GM10847 (cell line): ENCODE results near the gene VPS18.
A peak's percentile ranks its signal among the peaks of the same experiment; 100 is the strongest.

Experiments
- POLR2A ChIP-seq: IDR thresholded peaks from 2 replicates; pipeline ENCODE4 v1.6.1; 2011; ENCODE audit not compliant: insufficient read length; ENCODE audit errors: extremely low read depth

Gene VPS18, protein sequence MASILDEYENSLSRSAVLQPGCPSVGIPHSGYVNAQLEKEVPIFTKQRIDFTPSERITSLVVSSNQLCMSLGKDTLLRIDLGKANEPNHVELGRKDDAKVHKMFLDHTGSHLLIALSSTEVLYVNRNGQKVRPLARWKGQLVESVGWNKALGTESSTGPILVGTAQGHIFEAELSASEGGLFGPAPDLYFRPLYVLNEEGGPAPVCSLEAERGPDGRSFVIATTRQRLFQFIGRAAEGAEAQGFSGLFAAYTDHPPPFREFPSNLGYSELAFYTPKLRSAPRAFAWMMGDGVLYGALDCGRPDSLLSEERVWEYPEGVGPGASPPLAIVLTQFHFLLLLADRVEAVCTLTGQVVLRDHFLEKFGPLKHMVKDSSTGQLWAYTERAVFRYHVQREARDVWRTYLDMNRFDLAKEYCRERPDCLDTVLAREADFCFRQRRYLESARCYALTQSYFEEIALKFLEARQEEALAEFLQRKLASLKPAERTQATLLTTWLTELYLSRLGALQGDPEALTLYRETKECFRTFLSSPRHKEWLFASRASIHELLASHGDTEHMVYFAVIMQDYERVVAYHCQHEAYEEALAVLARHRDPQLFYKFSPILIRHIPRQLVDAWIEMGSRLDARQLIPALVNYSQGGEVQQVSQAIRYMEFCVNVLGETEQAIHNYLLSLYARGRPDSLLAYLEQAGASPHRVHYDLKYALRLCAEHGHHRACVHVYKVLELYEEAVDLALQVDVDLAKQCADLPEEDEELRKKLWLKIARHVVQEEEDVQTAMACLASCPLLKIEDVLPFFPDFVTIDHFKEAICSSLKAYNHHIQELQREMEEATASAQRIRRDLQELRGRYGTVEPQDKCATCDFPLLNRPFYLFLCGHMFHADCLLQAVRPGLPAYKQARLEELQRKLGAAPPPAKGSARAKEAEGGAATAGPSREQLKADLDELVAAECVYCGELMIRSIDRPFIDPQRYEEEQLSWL

GRCh38 chr15:40893733-40894680 is at the start of gene VPS18:
Gene VPS18 (plus strand): TSS chr15:40894450. CDS start chr15:40894769, 319 bp downstream.
- TF ChIP-seq POLR2A = peak; percentile 54

DNA sequence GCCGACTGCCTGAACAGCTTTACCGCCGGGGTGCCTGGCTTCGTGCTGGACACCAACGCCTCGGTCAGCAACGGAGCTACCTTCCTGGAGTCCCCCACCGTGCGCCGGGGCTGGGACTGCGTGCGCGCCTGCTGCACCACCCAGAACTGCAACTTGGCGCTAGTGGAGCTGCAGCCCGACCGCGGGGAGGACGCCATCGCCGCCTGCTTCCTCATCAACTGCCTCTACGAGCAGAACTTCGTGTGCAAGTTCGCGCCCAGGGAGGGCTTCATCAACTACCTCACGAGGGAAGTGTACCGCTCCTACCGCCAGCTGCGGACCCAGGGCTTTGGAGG is 49.6 kb upstream of the VPS18 start:
- TF ChIP-seq POLR2A = no peak

- TF ChIP-seq POLR2A = no peak
Observed at GRCh38 chr15:40845036-40845435, 49.2 kb upstream of the VPS18 start.

DNA sequence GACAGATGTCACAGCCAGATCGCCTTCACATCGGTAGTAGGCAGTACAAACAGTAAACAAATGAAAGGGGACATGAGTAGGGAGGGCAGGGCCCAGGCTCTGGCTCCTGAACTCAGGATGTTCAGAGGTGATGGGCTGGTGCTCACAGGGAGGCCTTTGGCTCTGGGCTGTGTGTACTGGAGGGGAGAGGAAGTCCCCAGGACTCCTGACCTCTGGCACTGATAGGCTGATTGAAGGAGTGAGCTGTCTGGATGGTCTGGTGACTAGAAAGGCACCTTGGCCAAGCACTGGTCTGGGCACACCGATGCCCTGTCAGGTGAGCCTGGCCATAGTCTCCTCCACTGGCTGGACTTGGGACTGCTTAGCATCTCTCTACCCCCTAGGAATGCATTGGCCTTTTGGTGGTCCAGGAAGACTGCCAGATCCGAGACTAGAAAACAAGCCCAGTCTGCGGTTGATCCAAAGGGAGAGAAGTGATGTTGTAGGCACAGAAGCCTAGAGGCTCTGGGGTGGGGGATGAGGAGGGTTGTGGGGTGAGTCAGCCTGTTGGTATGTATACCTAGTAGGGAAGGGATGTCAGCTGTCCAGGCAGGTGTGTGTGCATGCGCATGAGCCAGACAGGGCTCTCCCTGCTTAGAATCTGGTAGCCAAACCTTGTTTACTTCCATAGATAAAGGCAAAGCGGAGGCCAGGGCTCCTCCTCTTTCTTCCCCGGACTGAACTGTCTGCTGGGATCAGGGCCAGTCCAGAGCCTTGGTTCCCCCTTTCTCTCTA is 48.6 kb upstream of the VPS18 start:
- no peak for TF ChIP-seq POLR2A

DNA sequence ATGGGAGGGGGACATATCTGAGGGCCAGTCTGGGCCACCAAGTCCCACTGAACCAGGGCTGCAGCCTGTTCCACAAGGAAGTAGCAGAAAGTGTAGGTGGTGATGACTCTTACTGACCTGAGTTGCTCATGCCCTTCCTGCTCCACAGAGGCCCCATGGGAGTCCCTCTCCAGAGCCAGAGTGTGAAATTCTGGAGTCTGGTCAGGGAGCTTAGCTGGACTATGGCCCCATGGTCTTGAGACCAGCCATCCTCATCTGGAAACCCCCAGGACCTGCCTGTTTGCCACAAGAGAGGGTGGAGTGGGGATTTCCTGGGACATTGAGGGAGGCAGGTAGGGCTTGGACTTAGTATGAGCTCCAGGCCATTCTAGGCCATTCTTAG is 47.4 kb upstream of the VPS18 start:
- TF ChIP-seq POLR2A = no peak

GRCh38 chr15:40847223-40847961 is 46.9 kb upstream of the VPS18 start:
- no peak for TF ChIP-seq POLR2A

DNA sequence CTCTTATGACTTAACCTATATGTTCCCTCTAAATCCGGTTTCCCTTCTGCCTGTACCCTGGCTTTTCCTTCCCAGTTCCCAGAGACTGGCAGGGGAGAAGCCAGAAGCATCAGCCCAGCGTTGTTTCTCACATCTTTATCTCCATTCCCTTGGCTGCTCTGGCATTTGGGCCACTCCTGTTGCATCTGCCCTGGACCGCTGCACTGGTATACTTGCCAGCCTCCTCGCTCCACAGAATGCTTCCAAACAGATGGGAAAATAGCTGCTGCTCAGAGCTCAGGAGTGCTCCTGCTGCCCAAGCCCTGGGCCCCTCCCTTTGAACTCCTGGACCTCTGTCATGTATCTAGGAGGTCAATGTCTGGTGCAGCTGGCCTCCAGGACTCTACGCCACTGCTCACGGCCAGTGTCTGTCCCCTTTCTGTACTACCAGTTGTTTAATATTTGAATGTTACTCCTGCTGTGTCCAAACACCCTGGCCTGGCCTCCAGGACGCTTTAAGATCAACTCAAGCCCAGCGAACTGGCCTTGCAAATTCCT is 43.6 kb upstream of the VPS18 start:
- no peak for TF ChIP-seq POLR2A

- no peak for TF ChIP-seq POLR2A
Observed at GRCh38 chr15:40852529-40852928, 41.7 kb upstream of the VPS18 start.

DNA sequence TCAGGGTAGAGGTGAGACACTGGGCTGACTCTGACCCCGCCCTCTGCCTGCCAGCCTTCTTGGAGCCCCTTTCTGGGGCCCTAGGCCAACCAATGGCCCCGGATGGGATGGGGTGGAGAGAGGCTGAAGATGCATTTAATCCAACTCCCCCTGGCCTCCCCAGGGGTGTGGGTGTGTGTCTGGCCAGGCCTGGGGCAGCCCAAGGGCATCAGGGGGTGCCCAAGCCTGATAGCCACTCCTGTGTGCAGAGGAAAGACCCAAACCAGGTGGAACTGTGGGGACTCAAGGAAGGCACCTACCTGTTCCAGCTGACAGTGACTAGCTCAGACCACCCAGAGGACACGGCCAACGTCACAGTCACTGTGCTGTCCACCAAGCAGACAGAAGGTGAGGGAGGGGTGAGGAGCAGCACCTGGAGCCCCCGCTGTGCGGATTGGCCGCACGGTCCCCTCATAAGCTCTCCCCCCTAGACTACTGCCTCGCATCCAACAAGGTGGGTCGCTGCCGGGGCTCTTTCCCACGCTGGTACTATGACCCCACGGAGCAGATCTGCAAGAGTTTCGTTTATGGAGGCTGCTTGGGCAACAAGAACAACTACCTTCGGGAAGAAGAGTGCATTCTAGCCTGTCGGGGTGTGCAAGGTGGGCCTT is 40.9 kb upstream of the VPS18 start:
- no peak for TF ChIP-seq POLR2A

GRCh38 chr15:40854161-40854560 is 40.1 kb upstream of the VPS18 start:
- TF ChIP-seq POLR2A = no peak

GRCh38 chr15:40855706-40856234 is 38.5 kb upstream of the VPS18 start:
- no peak for TF ChIP-seq POLR2A

DNA sequence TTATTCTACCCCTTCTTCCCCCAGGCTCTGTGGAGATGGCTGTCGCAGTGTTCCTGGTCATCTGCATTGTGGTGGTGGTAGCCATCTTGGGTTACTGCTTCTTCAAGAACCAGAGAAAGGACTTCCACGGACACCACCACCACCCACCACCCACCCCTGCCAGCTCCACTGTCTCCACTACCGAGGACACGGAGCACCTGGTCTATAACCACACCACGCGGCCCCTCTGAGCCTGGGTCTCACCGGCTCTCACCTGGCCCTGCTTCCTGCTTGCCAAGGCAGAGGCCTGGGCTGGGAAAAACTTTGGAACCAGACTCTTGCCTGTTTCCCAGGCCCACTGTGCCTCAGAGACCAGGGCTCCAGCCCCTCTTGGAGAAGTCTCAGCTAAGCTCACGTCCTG is 37.5 kb upstream of the VPS18 start:
- TF ChIP-seq POLR2A = no peak
